ENCODE results near the gene FEZ2. TPM values are rescaled to one million over a fixed set of nuclear protein-coding genes. Genes with fewer than 3 reads are reported as not detected.

FEZ2 gene
- total RNA-seq, 4 donors from 2014 or later, result 38.6 to 77.0 (median 46.2) TPM

- ATAC-seq, result no peak
- Histone ChIP-seq H3K4me1 (peaks cover 0 to 38% (median 3%) of the 10 kb centered on the region in 3 donors), H3K9me3 (no peaks in the 10 kb centered on the region), H3K27me3 (no peaks in the 10 kb centered on the region), H3K4me3 (no peak overlapping the region), H3K27ac (no peak overlapping the region), H3K36me3 (peaks cover 0 to 13% of the 10 kb centered on the region in 2 donors)
- TF ChIP-seq EP300 (IDR thresholded peaks at IDR 0.05), result no peak
- TF ChIP-seq, protein P1, sequence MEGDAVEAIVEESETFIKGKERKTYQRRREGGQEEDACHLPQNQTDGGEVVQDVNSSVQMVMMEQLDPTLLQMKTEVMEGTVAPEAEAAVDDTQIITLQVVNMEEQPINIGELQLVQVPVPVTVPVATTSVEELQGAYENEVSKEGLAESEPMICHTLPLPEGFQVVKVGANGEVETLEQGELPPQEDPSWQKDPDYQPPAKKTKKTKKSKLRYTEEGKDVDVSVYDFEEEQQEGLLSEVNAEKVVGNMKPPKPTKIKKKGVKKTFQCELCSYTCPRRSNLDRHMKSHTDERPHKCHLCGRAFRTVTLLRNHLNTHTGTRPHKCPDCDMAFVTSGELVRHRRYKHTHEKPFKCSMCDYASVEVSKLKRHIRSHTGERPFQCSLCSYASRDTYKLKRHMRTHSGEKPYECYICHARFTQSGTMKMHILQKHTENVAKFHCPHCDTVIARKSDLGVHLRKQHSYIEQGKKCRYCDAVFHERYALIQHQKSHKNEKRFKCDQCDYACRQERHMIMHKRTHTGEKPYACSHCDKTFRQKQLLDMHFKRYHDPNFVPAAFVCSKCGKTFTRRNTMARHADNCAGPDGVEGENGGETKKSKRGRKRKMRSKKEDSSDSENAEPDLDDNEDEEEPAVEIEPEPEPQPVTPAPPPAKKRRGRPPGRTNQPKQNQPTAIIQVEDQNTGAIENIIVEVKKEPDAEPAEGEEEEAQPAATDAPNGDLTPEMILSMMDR (IDR thresholded peaks at IDR 0.05), result no peak
- WGBS, 2 donors (ENCODE audit: low coverage in 1 of 2), result 94 to 100% methylated on average over 1 to 4 of the region's 4 CpGs
Measured at GRCh38 chr2:36565712-36566111, 32.3 kb downstream of the FEZ2 start.

GRCh38 chr2:36564377-36564930 lies 33.5 kb downstream of the FEZ2 start:
- WGBS, 2 donors (ENCODE audit: low coverage in 1 of 2), result 93 to 96% methylated on average over 7 to 10 of the region's 11 CpGs
- TF ChIP-seq EP300 (IDR thresholded peaks at IDR 0.05) (no peak), POLR2AphosphoS5 (IDR thresholded peaks at IDR 0.05) (no peak), POLR2A (IDR thresholded peaks at IDR 0.05) (no peak)
- TF ChIP-seq, protein P1 (IDR thresholded peaks at IDR 0.05), result no peak
- Histone ChIP-seq H3K27me3 (no peaks in the 10 kb centered on the region), H3K9me3 (no peaks in the 10 kb centered on the region), H3K36me3 (peaks cover 0 to 17% of the 10 kb centered on the region in 2 donors), H3K4me3 (no peak overlapping the region), H3K27ac (no peak overlapping the region), H3K4me1 (peaks cover 0 to 36% (median 3%) of the 10 kb centered on the region in 3 donors)
- no peak for ATAC-seq

DNA sequence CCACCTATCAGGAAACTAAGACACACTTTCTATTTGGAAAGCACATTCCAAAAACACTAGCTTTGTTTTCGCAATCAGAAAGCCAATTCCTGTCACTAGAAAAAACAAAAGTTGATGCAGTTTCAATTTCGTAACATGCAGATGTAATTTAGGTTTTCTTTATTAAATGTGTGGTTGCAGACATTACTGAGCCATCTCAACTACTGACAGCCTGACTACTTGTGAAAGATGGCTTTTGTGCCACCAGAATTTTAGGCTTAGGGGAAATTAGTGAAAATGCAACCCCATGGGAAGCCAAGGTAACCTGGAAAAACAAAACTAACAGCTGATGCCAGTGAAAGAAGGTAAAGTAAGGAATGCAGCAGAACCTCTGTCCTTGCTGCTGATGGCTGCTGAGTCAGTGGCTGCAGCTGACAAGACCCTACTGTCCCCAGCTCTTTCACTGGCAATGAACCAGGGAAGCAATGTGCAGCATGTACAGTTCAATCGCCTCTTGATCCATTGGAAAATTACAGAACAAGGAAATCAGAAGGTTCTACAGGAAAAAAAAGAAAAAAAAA lies 34.9 kb downstream of the FEZ2 start:
- TF ChIP-seq POLR2A (IDR thresholded peaks at IDR 0.05) (no peak), EP300 (IDR thresholded peaks at IDR 0.05) (no peak), POLR2AphosphoS5 (IDR thresholded peaks at IDR 0.05) (no peak)
- TF ChIP-seq, protein P1 (IDR thresholded peaks at IDR 0.05), result no peak
- peak overlapping the region in 1 of 4 donors; percentile 3 for H3K27ac ChIP-seq
- ATAC-seq, result no peak
- no peaks in the 10 kb centered on the region for H3K27me3 ChIP-seq
- peaks cover 0 to 18% of the 10 kb centered on the region in 2 donors for H3K36me3 ChIP-seq
- no peak overlapping the region for H3K4me3 ChIP-seq
- WGBS, 2 donors (ENCODE audit: low coverage in 1 of 2), result 68 to 70% methylated on average over 2 to 3 of the region's 3 CpGs
- H3K9me3 ChIP-seq, result no peaks in the 10 kb centered on the region
- peaks cover 0 to 24% (median 3%) of the 10 kb centered on the region in 3 donors for H3K4me1 ChIP-seq

DNA sequence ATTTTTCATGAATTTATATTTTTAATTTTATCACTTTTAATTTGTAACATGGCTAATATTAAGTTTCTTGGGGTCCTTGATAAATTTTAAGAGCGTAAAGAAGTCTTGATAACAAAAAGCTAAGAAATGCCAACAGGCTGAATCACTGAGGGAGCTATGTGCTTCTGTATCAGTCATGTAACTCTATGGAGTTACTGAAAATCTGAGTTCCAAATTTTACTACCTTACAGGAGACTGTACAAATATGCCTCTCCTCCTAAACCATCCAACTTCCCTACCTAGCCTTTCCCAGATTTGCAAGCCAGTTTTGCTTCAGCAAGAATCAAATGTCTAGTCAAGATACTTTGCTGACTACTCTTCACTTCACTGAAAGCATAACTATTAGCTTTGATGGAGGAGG lies 35.7 kb downstream of the FEZ2 start:
- Histone ChIP-seq H3K4me3 (no peak overlapping the region), H3K36me3 (peaks cover 0 to 18% of the 10 kb centered on the region in 2 donors), H3K4me1 (peaks cover 0 to 26% (median 3%) of the 10 kb centered on the region in 3 donors), H3K27me3 (no peaks in the 10 kb centered on the region), H3K27ac (peak overlapping the region in 1 of 4 donors; percentile 3), H3K9me3 (no peaks in the 10 kb centered on the region)
- WGBS, 2 donors (ENCODE audit: low coverage in 1 of 2), result 93 to 100% methylated on average over 1 of the region's 1 CpG
- ATAC-seq, result no peak
- TF ChIP-seq EP300 (IDR thresholded peaks at IDR 0.05), result no peak
- TF ChIP-seq, protein P1 (IDR thresholded peaks at IDR 0.05), result no peak
- no peak for TF ChIP-seq POLR2A (IDR thresholded peaks at IDR 0.05)
- TF ChIP-seq POLR2AphosphoS5 (IDR thresholded peaks at IDR 0.05), result no peak
